PFSK-1 (cell line): Measurements from ENCODE around the gene HOXC4.

Experiments
- FOXP2 ChIP-seq: optimal IDR thresholded peaks from 2 replicates; pipeline ENCODE3; 2011; ENCODE audit warnings: borderline replicate concordance, control low read depth, inconsistent platforms; ENCODE audit not compliant: insufficient read depth; ENCODE audit errors: extremely low read length, extremely low read depth
- POLR2AphosphoS5 ChIP-seq: IDR thresholded peaks from 2 replicates; pipeline ENCODE4 v1.6.1; 2012; ENCODE audit warnings: low read depth, mild to moderate bottlenecking, control low read depth, low read length, moderate library complexity
- SIN3A ChIP-seq: IDR thresholded peaks from 2 replicates; pipeline ENCODE4 v1.6.1; 2012; ENCODE audit warnings: mild to moderate bottlenecking, low read length, moderate library complexity, borderline replicate concordance; ENCODE audit not compliant: insufficient read depth
- TAF1 ChIP-seq: IDR thresholded peaks from 2 replicates; pipeline ENCODE4 v1.6.1; 2012; ENCODE audit warnings: low read length, control low read depth, borderline replicate concordance; ENCODE audit not compliant: insufficient read depth
- TF ChIP-seq, protein P1 (sequence below), 2 experiments: IDR thresholded peaks; 2 replicates each; pipeline versions ENCODE4 v1.6.1 to v1.8.0; 2011 to 2012; ENCODE audit warnings: low read depth in 2 of 2, low read length in 2 of 2, control low read depth in 1 of 2, inconsistent platforms in 1 of 2, mild to moderate bottlenecking in 1 of 2, moderate library complexity in 1 of 2; ENCODE audit not compliant: insufficient read depth in 1 of 2

Gene HOXC4

DNA sequence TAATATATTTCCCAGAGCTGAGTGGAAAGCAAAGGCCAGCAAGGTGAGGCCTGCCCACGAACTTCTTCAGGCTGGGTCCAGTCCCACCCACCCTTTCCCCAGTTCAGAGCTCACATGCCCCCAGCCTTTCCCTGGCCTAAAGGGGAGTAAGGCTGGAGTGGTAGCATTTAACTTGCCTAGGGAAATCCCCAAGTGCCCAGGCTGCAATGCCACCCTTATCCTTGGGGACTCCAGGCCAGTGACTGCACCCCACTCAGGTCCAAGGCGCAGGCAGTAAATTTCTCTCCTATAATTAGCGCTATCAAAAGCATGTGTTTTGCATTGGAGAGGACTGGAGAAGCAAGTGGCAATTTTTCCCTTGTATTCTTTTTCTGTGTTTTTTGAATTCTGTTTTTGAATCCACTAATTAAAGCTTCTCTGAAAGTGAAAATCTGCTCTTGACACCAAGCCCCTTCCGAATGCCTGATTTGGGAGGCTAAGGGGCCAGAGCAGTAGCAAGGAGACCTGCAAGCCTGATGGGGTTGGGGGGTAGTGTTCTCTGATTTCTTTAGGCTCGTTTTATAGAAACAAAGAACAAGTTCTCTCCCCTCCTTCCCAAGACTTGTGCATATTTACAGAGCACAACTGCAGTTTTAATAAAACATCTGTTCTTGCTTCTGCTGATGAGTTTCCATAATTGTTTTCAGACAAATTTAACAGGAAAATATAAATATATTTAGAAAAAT lies 28.9 kb upstream of the HOXC4 start:
- TF ChIP-seq, protein P1, sequence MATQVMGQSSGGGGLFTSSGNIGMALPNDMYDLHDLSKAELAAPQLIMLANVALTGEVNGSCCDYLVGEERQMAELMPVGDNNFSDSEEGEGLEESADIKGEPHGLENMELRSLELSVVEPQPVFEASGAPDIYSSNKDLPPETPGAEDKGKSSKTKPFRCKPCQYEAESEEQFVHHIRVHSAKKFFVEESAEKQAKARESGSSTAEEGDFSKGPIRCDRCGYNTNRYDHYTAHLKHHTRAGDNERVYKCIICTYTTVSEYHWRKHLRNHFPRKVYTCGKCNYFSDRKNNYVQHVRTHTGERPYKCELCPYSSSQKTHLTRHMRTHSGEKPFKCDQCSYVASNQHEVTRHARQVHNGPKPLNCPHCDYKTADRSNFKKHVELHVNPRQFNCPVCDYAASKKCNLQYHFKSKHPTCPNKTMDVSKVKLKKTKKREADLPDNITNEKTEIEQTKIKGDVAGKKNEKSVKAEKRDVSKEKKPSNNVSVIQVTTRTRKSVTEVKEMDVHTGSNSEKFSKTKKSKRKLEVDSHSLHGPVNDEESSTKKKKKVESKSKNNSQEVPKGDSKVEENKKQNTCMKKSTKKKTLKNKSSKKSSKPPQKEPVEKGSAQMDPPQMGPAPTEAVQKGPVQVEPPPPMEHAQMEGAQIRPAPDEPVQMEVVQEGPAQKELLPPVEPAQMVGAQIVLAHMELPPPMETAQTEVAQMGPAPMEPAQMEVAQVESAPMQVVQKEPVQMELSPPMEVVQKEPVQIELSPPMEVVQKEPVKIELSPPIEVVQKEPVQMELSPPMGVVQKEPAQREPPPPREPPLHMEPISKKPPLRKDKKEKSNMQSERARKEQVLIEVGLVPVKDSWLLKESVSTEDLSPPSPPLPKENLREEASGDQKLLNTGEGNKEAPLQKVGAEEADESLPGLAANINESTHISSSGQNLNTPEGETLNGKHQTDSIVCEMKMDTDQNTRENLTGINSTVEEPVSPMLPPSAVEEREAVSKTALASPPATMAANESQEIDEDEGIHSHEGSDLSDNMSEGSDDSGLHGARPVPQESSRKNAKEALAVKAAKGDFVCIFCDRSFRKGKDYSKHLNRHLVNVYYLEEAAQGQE (IDR thresholded peaks at IDR 0.05; ENCODE audit: insufficient read depth in 1 of 2, low read depth in 2 of 2, low read length in 2 of 2): no peak
- TF ChIP-seq FOXP2 (no peak), TAF1 (no peak), POLR2AphosphoS5 (no peak), SIN3A (no peak)

DNA sequence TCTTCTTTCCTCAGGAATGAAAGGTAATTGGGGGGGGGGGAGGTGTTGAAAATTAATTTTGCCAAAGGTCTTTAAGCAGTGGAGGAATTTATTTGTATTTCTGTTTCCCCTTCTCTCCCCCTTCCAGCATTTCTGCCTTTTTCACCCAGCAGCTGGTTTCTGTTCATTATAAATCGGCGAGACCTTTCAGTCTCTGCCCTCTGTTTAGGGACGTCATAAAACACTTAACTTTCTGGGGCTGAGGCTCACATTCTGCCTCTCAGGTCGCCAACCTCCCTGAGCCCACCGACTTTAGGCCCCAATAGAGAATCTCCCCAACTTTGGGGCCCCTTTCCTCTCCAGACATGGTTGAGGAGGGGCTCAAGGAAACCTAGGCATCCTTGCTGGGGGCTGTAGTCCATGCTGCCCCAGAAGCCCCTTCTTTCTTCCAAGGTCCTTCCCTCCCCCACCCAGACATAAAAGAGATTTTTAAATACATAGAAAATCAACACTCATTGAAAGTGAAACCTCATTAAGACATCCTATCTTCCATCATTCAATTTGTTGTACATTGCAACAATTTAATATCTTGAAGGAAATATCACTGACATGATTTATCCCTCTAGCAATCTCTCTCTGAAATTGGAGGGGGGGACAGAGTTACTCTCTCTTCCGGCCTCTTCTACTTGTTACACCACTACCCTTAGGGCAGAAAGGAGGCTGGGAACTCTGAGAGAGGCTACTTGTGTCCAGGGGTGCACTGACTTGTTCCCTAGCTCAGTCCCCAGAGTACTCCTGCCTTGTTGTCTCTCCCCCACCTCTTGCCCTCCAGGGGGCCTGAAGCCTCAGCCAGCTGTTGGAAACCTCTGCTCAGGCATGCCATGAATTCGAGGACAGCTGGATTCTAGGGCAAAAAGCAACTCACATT lies 27.9 kb upstream of the HOXC4 start:
- TF ChIP-seq FOXP2 (no peak), POLR2AphosphoS5 (no peak), SIN3A (no peak), TAF1 (no peak)
- TF ChIP-seq, protein P1 (IDR thresholded peaks at IDR 0.05; ENCODE audit: insufficient read depth in 1 of 2, low read depth in 2 of 2, low read length in 2 of 2): no peak

DNA sequence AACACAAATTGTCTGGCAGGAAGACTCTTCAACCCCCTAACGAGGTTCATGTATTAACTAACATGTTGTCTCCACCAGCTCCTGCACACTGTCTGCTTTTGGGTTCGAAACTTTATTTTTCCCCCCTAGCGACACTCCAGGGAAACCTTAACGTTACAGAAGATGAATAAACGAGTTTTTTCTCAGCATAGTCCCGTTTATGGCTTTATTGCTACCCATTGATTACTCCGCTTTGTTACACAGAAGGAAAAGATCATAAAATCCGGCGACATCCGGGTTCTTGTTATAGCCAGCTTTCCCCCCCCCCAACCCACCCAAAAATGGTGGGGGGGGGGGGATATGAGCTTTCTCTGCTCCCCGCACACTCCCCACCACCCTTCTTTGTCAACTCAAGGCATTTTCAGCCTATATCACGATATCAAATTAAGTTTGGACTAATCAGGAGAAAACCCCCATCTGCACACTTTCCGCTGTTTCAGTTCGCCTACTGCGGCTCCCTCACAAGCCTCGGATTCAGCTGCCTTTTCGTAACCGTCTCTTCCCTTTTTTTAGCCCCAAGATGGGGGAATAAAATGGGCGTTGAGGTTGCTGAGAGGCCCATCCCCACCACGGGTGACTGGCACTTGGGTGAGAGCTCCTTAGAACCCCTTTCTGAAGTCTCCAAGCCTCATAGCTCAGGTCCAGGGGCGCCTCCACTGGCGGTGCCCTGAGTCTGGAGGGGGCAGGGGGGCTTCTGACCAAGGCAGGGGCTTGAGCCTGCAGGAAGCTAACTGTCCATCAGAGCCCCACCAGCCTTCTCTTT lies 26.8 kb upstream of the HOXC4 start:
- TF ChIP-seq, protein P1 (IDR thresholded peaks at IDR 0.05; ENCODE audit: insufficient read depth in 1 of 2, low read depth in 2 of 2, low read length in 2 of 2): no peak
- TF ChIP-seq SIN3A (no peak), TAF1 (no peak), POLR2AphosphoS5 (no peak)

DNA sequence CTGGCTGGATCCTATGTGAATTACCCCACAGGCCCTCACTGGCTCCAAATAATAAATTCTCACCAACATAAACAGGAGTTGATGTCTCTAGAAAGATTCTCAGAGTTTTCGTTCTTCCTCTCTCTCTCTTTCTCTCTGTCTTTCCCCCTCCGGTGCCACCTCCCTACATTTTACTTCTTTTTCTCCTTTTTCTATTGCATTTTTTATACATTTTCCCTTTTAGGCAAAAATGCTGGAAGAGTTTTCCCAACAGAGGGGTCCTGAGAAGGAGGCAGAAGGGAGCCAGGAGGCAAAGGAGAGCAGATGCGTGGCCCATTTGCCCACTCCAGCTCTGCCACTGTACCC lies 26.2 kb upstream of the HOXC4 start:
- TF ChIP-seq, protein P1 (IDR thresholded peaks at IDR 0.05; ENCODE audit: insufficient read depth in 1 of 2, low read depth in 2 of 2, low read length in 2 of 2): no peak
- no peak for TF ChIP-seq SIN3A
- TF ChIP-seq POLR2AphosphoS5: no peak
- no peak for TF ChIP-seq TAF1
- TF ChIP-seq FOXP2: no peak
